ENCODE results near the gene TRAFD1.

The TRAFD1 gene

GRCh38 chr12:112167718-112168525, 42.6 kb downstream of the TRAFD1 start:
- H3K27ac ChIP-seq (ENCODE audit: insufficient read depth, low read depth, low read length, poor library complexity, severe bottlenecking) = no peak overlapping the region
- no peak overlapping the region for H3K4me3 ChIP-seq (ENCODE audit: insufficient read depth, low read depth, low read length)
- no peaks in the 10 kb centered on the region for H3K9me3 ChIP-seq (ENCODE audit: control insufficient read depth, low read length)
- no peaks in the 10 kb centered on the region for H3K27me3 ChIP-seq (ENCODE audit: control insufficient read depth, insufficient read depth, low read length, poor library complexity, severe bottlenecking)
- WGBS, 2 experiments = 93 to 96% methylated on average over 32 of the region's 32 CpGs
- peaks cover 11% of the 10 kb centered on the region for H3K36me3 ChIP-seq (ENCODE audit: control insufficient read depth, insufficient read depth, low read length)
- H3K4me1 ChIP-seq (ENCODE audit: control insufficient read depth, insufficient read depth, low read length) = no peaks in the 10 kb centered on the region

- Histone ChIP-seq H3K4me1 (ENCODE audit: control insufficient read depth, insufficient read depth, low read length) (no peaks in the 10 kb centered on the region), H3K9me3 (ENCODE audit: control insufficient read depth, low read length) (no peaks in the 10 kb centered on the region), H3K4me3 (ENCODE audit: insufficient read depth, low read depth, low read length) (no peak overlapping the region), H3K27ac (ENCODE audit: insufficient read depth, low read depth, low read length, poor library complexity, severe bottlenecking) (no peak overlapping the region), H3K36me3 (ENCODE audit: control insufficient read depth, insufficient read depth, low read length) (peaks cover 8% of the 10 kb centered on the region), H3K27me3 (ENCODE audit: control insufficient read depth, insufficient read depth, low read length, poor library complexity, severe bottlenecking) (no peaks in the 10 kb centered on the region)
- WGBS, 2 experiments = 94 to 96% methylated on average over 8 of the region's 8 CpGs
Observed at GRCh38 chr12:112168561-112168971, 43.2 kb downstream of the TRAFD1 start.

GRCh38 chr12:112169161-112169872, 44.0 kb downstream of the TRAFD1 start:
- WGBS, 2 experiments = 95% methylated on average over 19 of the region's 19 CpGs
- H3K4me3 ChIP-seq (ENCODE audit: insufficient read depth, low read depth, low read length) = no peak overlapping the region
- H3K36me3 ChIP-seq (ENCODE audit: control insufficient read depth, insufficient read depth, low read length) = peaks cover 8% of the 10 kb centered on the region
- no peak overlapping the region for H3K27ac ChIP-seq (ENCODE audit: insufficient read depth, low read depth, low read length, poor library complexity, severe bottlenecking)
- no peaks in the 10 kb centered on the region for H3K27me3 ChIP-seq (ENCODE audit: control insufficient read depth, insufficient read depth, low read length, poor library complexity, severe bottlenecking)
- no peaks in the 10 kb centered on the region for H3K9me3 ChIP-seq (ENCODE audit: control insufficient read depth, low read length)
- no peaks in the 10 kb centered on the region for H3K4me1 ChIP-seq (ENCODE audit: control insufficient read depth, insufficient read depth, low read length)

GRCh38 chr12:112169966-112170365, 44.6 kb downstream of the TRAFD1 start:
- WGBS, 2 experiments = 94 to 96% methylated on average over 7 of the region's 7 CpGs
- Histone ChIP-seq H3K4me3 (ENCODE audit: insufficient read depth, low read depth, low read length) (no peak overlapping the region), H3K4me1 (ENCODE audit: control insufficient read depth, insufficient read depth, low read length) (no peaks in the 10 kb centered on the region), H3K36me3 (ENCODE audit: control insufficient read depth, insufficient read depth, low read length) (peaks cover 9% of the 10 kb centered on the region), H3K27me3 (ENCODE audit: control insufficient read depth, insufficient read depth, low read length, poor library complexity, severe bottlenecking) (no peaks in the 10 kb centered on the region), H3K9me3 (ENCODE audit: control insufficient read depth, low read length) (no peaks in the 10 kb centered on the region), H3K27ac (ENCODE audit: insufficient read depth, low read depth, low read length, poor library complexity, severe bottlenecking) (no peak overlapping the region)

DNA sequence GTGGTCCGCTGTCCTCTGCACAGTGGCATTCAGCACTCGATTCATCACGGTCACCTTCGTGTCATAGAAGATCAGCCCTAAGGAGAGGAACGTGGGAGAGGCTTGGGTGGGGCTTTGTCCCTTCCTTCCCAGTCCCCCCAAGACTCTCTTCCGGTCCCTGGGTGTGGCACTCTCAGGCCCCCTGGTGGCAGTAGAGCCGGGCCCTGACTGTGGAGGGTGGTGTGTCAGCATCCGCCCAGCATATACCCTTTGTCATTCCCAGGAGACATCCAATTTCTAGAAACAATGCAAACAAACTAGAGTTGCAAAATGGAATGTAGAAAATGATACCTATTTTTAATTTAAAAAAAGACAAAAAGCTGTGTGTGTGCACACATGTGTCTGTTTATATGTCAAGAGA, 45.0 kb downstream of the TRAFD1 start:
- Histone ChIP-seq H3K27ac (ENCODE audit: insufficient read depth, low read depth, low read length, poor library complexity, severe bottlenecking) (no peak overlapping the region), H3K4me3 (ENCODE audit: insufficient read depth, low read depth, low read length) (no peak overlapping the region), H3K9me3 (ENCODE audit: control insufficient read depth, low read length) (no peaks in the 10 kb centered on the region), H3K27me3 (ENCODE audit: control insufficient read depth, insufficient read depth, low read length, poor library complexity, severe bottlenecking) (no peaks in the 10 kb centered on the region), H3K4me1 (ENCODE audit: control insufficient read depth, insufficient read depth, low read length) (no peaks in the 10 kb centered on the region), H3K36me3 (ENCODE audit: control insufficient read depth, insufficient read depth, low read length) (peaks cover 13% of the 10 kb centered on the region)
- 88 to 91% methylated on average over 8 of the region's 8 CpGs for WGBS, 2 experiments

GRCh38 chr12:112170971-112171596, 45.7 kb downstream of the TRAFD1 start:
- Histone ChIP-seq H3K9me3 (ENCODE audit: control insufficient read depth, low read length) (no peaks in the 10 kb centered on the region), H3K36me3 (ENCODE audit: control insufficient read depth, insufficient read depth, low read length) (peaks cover 15% of the 10 kb centered on the region), H3K27me3 (ENCODE audit: control insufficient read depth, insufficient read depth, low read length, poor library complexity, severe bottlenecking) (no peaks in the 10 kb centered on the region), H3K27ac (ENCODE audit: insufficient read depth, low read depth, low read length, poor library complexity, severe bottlenecking) (no peak overlapping the region), H3K4me1 (ENCODE audit: control insufficient read depth, insufficient read depth, low read length) (no peaks in the 10 kb centered on the region), H3K4me3 (ENCODE audit: insufficient read depth, low read depth, low read length) (no peak overlapping the region)
- WGBS, 2 experiments = 96 to 97% methylated on average over 17 of the region's 17 CpGs

- H3K4me3 ChIP-seq (ENCODE audit: insufficient read depth, low read depth, low read length) = no peak overlapping the region
- no peak overlapping the region for H3K27ac ChIP-seq (ENCODE audit: insufficient read depth, low read depth, low read length, poor library complexity, severe bottlenecking)
- H3K36me3 ChIP-seq (ENCODE audit: control insufficient read depth, insufficient read depth, low read length) = peaks cover 15% of the 10 kb centered on the region
- WGBS, 2 experiments = 96% methylated on average over 21 of the region's 21 CpGs
- no peaks in the 10 kb centered on the region for H3K9me3 ChIP-seq (ENCODE audit: control insufficient read depth, low read length)
- H3K4me1 ChIP-seq (ENCODE audit: control insufficient read depth, insufficient read depth, low read length) = no peaks in the 10 kb centered on the region
- H3K27me3 ChIP-seq (ENCODE audit: control insufficient read depth, insufficient read depth, low read length, poor library complexity, severe bottlenecking) = no peaks in the 10 kb centered on the region
Observed at GRCh38 chr12:112172556-112173324, 47.4 kb downstream of the TRAFD1 start.

- 95 to 96% methylated on average over 20 of the region's 20 CpGs for WGBS, 2 experiments
- Histone ChIP-seq H3K27ac (ENCODE audit: insufficient read depth, low read depth, low read length, poor library complexity, severe bottlenecking) (no peak overlapping the region), H3K4me3 (ENCODE audit: insufficient read depth, low read depth, low read length) (no peak overlapping the region), H3K9me3 (ENCODE audit: control insufficient read depth, low read length) (no peaks in the 10 kb centered on the region), H3K27me3 (ENCODE audit: control insufficient read depth, insufficient read depth, low read length, poor library complexity, severe bottlenecking) (no peaks in the 10 kb centered on the region), H3K36me3 (ENCODE audit: control insufficient read depth, insufficient read depth, low read length) (peaks cover 22% of the 10 kb centered on the region), H3K4me1 (ENCODE audit: control insufficient read depth, insufficient read depth, low read length) (no peaks in the 10 kb centered on the region)
Observed at GRCh38 chr12:112175361-112176155, 50.2 kb downstream of the TRAFD1 start.

- no peaks in the 10 kb centered on the region for H3K27me3 ChIP-seq (ENCODE audit: control insufficient read depth, insufficient read depth, low read length, poor library complexity, severe bottlenecking)
- H3K4me3 ChIP-seq (ENCODE audit: insufficient read depth, low read depth, low read length) = no peak overlapping the region
- H3K4me1 ChIP-seq (ENCODE audit: control insufficient read depth, insufficient read depth, low read length) = no peaks in the 10 kb centered on the region
- H3K36me3 ChIP-seq (ENCODE audit: control insufficient read depth, insufficient read depth, low read length) = peaks cover 22% of the 10 kb centered on the region
- no peaks in the 10 kb centered on the region for H3K9me3 ChIP-seq (ENCODE audit: control insufficient read depth, low read length)
- no peak overlapping the region for H3K27ac ChIP-seq (ENCODE audit: insufficient read depth, low read depth, low read length, poor library complexity, severe bottlenecking)
- WGBS, 2 experiments = 90 to 91% methylated on average over 11 of the region's 11 CpGs
Observed at GRCh38 chr12:112176321-112177010, 51.1 kb downstream of the TRAFD1 start.
